A375 (cell line): ENCODE measurements around the gene FAM9B. TPM values are rescaled to one million over a fixed set of nuclear protein-coding genes. Genes with fewer than 3 reads are reported as not detected.

ENCODE experiments used
- total RNA-seq: library from RNA; depleted of rRNA; stranded (reverse); fragments of >200 nt; shearing (Covaris generic); gene quantifications from 2 replicates; pipeline ENCODE4 v1.2.3, GENCODE V29; 2014; rRNA removed

FAM9B gene
- 0.32 and 1.3 TPM in 2 replicates for total RNA-seq

GRCh38 chrX:9033989-9034388 is at the start of gene FAM9B:
TSS of gene FAM9B (minus strand) at chrX:9034127. CDS start at chrX:9032986, 1,141 bp downstream.

Other genes with a start within 250 kb of the FAM9B start
- not detected in 2 replicates for gene FAM9A, start 232.7 kb downstream of the FAM9B start, total RNA-seq